Femur (tissue), 1 donor: ENCODE measurements around the gene TNRC6C.
"Not testable (repeated sequence)": the region's sequence is repeated elsewhere in the genome, so short reads cannot be mapped to it uniquely, and the experiment has no call there.

Experiments used
- DNase-seq: peaks from one replicate; pipeline ENCODE4 v3.0.0-alpha.2; 2017

Gene TNRC6C

DNA sequence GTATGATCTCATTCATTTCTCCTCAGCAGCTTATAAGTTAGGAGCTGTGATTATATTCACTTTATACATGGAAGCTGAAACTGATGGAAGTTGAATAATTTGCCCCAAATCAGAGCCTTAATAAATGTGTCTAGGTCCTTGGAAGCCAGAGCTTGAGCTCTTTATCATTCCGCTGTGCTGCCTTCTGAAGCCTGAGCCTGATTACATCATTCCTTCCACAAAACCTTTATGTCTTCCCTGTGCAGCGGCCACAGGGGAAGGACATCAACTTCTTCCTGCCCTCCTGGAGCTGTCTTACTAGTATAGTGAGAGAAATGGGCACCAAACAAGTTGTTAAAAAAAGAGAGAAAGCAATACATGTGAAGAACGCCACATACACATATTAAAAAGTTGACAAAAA is 6.8 kb downstream of the TNRC6C start:
- DNase-seq: no peak

- no peak for DNase-seq
Observed at GRCh38 chr17:77966476-77966875, 8.0 kb downstream of the TNRC6C start.

DNA sequence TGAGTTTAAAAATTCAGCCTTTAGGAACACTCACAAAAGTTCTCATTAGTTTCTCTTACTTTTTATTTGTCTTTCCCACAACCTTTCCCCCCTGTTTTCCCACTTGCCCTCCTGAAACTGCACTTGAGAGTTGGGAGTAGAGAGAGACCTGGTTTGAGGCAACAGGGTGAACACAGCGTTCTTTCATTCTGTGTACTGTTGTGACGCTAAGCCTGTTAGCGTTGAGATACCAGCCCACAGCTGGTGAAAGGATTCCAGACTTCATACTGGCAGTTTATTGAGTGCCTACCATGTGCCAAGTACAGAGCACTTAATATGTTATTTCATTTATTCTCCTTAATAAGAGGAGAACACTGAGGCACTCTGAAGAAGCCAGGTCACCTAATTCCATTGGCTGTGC is 10.3 kb downstream of the TNRC6C start:
- DNase-seq: no peak

GRCh38 chr17:77972271-77972670 is 13.8 kb downstream of the TNRC6C start:
- DNase-seq: not testable (repeated sequence)

- DNase-seq: no peak
Observed at GRCh38 chr17:77973953-77974352, 15.4 kb downstream of the TNRC6C start.

- DNase-seq: no peak
Observed at GRCh38 chr17:77974396-77974795, 15.9 kb downstream of the TNRC6C start.

- not testable (repeated sequence) for DNase-seq
Observed at GRCh38 chr17:77982430-77982829, 23.9 kb downstream of the TNRC6C start.

- DNase-seq: no peak
Observed at GRCh38 chr17:77990301-77990700, 31.8 kb downstream of the TNRC6C start.

DNA sequence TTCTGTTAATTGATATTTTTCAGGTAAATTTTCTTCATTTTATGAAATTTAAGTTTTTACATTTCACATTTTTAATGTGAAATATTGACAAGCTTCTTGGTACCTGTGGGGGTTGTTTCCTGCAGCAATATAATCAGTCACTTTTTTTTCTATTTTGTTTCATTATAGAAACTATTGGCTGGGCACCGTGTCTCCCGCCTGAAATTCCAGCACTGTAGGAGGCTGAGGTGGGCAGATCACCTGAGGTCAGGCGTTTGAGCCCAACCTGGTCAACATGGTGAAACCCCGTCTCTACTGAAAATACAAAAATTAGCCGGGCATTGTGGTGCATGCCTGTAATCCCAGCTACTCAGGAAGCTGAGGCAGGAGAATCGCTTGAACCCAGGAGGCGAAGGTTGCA is 35.2 kb downstream of the TNRC6C start:
- not testable (repeated sequence) for DNase-seq

DNA sequence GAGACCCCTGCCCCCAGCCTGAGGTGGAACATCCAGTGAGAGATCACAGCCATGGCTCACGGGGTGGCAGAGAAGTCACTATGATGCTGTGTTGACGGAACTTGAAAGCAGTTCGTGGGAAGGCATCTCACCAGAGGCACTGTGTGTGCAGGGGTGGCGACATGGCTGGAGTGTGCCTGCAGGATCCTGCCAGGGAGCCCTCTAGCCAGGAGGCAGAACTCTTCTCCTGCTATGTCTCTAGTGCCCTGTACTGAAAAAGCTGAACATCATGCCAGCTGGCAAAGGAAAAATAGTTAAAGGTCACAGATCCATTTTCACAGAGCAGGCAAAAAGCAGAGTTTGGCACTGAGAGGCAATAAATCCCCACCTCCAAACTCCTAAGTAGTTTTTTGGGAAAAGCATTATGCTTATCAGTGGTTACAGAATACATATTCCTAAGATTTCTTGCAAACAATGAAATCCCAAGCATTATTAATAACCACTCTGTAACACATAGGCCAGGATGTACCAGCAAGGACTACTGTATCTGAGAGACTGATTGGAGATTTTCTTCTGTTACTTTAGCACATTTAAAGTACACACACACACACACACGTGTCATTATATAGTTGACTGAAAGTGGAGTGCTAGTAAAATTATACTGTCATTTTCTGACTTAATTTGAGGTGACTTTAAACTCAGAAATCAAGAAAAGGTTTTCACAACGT is 36.8 kb downstream of the TNRC6C start:
- DNase-seq: no peak

- no peak for DNase-seq
Observed at GRCh38 chr17:77996256-77996655, 37.8 kb downstream of the TNRC6C start.

- DNase-seq: no peak
Observed at GRCh38 chr17:77999413-78000173, 41.1 kb downstream of the TNRC6C start.

- DNase-seq: no peak
Observed at GRCh38 chr17:78000341-78000740, 41.8 kb downstream of the TNRC6C start.

- no peak for DNase-seq
Observed at GRCh38 chr17:78001182-78001581, 42.7 kb downstream of the TNRC6C start.

- no peak for DNase-seq
Observed at GRCh38 chr17:78001612-78002011, 43.1 kb downstream of the TNRC6C start.

- no peak for DNase-seq
Observed at GRCh38 chr17:78002166-78002565, 43.7 kb downstream of the TNRC6C start.

- DNase-seq: no peak
Observed at GRCh38 chr17:78005452-78006171, 47.1 kb downstream of the TNRC6C start.

- no peak for DNase-seq
Observed at GRCh38 chr17:78006338-78006737, 47.8 kb downstream of the TNRC6C start.

DNA sequence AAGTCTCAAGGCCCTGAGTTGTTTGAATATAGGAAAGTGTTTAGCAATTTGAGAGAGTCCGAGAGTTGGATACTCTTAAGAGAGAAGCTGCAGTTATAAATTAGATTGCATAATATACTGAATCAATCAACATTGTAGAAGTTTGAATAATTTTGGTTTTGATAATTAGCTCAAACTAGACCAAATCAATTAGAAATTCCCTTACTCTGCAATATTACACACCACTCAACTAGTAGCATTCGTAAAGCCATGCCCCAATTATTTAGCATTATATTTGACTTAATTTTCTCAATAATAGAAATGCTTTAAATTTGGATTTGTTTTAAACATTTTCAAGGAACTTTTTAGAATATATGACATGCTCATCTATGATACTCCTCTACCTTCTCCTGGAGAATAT is 49.1 kb downstream of the TNRC6C start:
- DNase-seq: no peak

DNA sequence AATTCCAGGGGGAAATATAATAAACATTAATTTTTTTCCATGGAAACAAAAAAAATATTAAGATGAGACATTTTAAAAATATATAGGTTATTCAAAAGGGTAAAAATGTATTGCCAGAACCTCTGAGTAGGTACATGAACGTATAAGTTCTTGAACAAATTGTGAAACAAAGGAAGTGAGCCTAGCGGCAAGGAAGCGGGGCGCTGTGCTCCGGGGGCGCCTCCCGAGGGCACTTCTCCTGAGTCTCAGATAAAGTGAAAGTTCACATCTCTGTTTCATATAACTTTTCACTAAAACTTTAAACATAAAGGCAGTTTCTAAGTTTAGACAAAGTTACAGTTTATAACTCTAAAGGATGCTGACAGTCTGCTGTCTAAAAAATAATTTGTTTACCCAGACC is 52.3 kb downstream of the TNRC6C start:
- no peak for DNase-seq

DNA sequence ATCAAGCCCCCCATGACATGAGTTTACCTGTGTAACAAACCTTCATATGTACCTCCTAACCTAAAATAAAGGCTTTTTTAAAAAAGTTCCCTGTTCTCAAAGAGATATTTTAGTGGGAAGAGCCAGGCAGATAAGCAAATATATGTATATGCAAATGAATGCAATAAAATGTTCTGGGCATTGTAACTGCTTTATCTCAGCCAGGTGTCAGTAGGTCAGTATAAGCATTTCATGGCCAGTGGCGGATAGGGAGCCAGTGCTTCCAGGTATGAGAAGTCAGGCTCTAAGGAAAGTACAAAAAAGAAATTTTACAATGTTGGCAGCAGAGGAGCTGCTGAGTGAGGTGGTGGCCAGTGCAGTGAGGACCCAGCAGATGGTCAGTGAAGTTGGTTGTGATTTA is 53.9 kb downstream of the TNRC6C start:
- DNase-seq: no peak

DNA sequence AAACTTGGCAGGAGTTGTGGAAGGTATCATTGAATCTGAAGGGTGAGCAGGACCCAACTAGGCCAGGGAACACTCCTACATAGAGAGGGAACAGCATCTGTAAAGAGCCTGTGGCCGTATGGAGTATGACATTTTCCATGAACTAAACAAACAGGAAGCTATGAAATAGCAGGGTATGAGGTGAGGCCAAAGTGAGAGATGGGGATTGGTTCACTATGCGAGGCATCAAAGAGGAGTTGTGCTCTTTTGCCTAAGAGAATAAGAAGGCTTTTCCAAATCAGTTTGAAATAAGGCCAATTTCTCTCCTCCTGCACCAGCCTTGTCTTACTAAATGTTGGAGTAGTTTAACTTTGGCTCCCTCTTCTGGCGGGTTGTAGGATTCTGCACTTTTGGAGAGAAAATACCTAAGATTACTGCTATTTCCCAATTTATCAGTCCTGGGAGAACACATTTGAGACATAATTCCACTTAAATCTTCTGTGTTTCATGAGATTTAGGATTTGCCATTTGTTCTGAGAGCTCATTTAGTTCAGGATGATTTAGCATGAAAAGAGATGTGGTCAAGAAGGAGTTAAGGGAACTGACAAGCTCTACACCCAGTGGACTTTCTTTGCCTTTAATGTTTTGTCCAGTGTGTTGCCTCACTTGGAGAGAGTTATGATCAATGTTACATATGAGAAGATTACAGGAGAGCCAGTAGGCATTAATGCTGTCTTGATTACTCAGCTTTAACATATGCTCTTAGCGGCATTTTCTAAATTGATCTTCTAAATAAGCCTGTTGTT is 55.4 kb downstream of the TNRC6C start:
- DNase-seq: peak; percentile 68

DNA sequence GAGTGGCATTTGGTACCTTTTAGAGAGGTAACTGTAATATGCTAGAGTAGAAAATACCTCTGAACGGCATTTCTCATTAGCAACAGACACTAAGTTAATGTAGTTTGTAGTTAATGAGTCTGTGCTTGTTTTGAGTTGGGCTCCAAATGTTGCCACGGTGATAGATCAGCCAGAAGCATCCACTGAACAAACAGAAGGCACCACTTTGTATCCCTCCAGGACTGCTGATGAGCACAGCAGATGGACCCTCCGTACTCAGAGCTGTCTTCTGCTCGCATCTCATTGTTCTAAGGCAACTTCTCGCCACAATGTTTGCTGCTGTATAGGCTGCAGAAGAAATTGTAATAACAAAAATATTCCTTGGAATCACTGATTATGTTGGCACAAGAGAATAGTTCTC is 56.1 kb downstream of the TNRC6C start:
- DNase-seq: no peak
